MV-4-11 (cell line): ENCODE measurements around the gene ITGB7.

Source experiments
- DNase-seq: peaks from one replicate; lab custom pipeline; 2025; lab: John Stamatoyannopoulos, UW

Gene ITGB7

DNA sequence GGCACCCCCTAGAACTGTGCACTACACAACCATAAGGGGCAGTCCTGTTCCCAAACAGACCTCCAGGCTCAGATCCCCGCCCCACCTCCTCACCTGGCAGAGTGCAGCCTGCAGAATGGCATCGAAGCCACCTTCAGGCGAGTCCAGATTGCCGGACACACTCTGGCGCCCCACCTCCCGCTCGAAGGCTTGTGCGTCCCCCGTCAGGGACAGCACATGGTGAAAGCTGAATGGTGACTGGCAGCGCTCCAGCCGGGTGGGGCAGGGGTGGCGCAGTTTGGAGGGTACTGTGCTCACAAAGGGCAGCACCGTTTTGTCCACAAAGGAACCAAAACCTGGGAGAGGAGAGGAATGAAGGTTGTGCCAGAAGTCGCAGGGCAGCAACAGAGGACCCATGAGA lies 10.6 kb downstream of the ITGB7 start:
- no peak for DNase-seq

DNA sequence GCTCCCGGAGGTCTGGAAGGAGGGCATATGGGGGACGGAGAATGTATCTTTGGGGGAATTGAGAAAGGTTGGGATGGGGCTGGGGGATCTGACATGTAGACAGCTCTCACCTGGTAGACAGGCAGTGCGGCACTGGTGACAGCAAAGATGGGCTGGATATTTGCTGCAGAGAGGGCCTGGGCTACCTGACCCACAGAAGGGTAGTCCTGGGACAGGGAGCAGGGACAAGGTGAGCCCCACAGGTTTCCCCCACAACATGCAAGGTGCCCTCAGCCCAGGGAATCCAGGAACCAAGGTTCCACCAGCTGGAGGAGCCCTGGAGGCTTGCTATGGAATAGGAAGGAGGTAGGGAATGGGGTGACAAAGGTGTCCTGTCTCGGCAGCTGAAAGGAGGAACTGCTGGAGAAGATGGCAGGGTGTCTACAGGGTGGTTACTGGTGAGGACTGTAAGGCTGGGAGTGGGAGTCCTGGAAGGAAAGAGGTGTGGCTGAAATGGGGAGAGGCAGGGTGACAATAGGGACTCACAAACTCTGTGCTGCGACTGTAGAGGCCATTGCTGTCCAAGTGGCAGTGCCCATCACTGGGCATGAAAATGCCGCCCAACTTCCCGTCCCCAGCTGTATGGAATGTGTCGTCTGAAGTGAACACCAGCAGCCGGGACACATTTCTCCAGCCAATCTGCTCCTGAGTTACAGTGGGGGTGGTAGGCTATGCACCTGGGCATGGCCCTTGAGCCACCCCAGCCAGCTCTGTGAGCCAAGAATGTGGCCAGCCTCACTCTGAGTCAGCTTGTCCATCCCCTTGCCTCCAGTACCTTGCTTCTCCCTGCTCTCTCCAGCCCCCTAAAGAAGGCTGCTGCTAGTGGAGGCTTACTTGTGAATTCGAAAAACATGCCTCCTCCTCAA lies 11.3 kb downstream of the ITGB7 start:
- no peak for DNase-seq

DNA sequence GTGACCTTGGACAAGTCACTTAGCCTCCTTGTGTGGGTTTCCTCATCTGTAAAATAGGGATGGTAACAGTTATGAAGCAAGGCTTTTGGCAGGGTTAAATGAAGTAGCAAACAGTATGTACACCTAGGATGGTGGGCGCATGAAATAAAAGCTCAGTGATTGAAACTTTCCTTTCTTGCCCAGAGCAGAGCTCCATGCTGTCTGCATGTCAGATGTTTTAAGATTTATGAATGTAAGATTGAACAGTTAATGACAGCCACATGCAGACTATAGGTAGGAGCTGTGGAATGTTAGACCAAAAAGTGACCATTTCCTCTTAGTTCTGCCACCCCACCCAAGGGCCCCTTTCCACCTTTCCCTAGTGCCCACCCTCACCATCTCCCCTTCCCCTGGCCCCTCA lies 12.1 kb downstream of the ITGB7 start:
- DNase-seq, result no peak

DNA sequence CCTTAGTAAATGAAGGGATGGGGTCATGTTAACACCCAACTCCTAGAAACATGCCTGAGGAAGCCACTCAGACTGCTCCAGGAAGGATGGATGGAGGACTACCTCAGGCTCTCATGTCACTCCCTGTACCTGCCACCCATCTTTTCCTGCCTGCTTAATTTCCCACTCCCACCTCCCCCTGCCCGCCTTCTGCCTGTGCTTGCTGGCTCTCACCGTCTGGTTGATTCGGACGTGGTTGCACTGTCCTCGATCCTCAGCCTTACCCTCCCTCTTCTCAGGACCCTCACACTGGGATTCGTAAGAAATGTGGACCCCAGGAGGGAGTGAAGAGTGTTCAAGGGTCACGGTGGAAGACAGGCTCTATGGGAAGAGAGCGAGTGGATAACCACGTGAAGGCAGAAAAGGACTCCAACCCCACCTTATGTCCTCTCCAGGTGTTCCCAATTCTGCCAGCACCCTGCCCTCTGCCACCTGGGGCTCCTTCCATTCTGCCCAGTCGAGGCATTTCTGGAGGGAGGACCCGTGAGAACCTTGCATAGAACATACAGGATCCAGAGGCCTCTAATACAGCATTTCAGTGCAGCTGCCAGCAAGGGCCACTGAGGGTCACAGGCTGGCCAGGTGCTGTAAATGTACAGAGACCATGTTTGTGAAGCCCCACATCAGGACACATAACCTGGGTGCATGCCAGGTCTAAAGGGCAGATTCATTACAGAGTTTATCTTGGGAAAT lies 12.9 kb downstream of the ITGB7 start:
- DNase-seq, result no peak

DNA sequence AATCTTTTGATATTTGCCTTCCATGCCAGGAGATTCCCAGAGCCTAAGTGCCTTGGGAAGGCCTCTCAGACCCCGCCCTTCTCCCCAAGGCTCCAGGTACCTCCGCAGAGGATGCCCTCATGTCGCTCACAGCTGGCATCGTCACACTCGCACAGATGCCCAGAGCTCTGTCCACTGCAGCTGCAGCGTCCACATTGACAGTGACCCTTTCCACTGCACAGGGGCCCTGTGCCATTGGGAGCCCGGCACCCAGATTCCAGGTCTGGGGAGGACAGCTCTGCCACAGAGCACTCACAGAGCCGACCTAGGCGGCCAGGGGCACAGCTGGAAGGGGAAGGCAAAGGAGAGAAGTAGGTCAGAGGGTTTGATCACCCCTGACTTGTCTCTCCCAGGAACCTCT lies 14.0 kb downstream of the ITGB7 start:
- DNase-seq, result no peak

DNA sequence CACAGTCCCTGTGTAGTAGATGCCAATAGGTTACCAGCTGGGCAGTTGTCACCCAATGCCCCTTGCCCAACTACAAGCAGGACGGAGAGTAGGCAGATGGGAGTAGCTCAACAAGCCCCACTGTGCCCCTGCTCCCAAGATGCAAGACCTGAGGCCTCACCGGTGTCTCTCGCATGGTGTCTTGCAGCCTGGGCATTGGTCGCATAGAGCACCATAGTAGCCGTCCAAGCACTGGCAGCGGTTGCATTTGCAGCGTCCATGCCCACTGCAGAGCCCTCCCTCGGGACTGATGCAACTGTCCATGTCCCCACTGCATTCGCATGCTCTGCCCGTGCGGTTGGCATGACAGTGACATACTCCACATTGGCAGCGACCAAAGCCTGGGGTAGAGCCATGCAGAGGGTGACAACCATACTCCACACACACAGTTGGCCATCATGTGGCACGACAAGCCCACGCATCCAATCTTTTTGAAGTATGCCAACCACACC lies 14.5 kb downstream of the ITGB7 start:
- no peak for DNase-seq

DNA sequence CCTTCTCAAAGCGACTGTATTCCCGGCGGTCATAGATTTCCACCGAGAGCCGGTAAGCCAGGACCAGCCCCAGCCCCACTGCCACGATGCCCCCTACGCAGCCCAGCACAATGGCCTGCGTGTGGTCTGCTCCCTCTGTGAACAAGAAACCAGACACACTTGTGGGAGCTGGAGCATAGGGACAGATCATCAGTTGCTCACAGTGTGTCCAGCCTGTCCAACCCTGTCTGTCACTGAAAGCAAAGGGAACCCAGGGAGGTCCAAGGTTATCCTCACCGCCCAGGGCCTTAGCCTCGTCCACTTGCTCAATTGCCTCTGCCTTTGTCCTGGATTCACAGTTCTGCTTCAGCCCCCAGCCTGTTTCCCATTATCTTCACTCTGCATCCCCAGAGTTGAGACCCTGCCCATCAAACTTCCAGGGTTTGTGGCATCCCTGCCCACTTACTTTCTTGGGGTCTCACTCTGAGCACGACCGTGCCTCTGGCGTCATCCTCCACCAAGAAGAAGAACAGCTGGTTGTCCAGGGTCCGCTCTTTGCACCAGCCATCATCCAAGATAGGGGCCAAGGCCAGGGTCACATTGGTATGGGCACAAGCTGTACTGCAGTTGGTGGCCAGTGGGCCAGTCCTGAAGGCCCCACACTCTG lies 15.0 kb downstream of the ITGB7 start:
- DNase-seq, result no peak

DNA sequence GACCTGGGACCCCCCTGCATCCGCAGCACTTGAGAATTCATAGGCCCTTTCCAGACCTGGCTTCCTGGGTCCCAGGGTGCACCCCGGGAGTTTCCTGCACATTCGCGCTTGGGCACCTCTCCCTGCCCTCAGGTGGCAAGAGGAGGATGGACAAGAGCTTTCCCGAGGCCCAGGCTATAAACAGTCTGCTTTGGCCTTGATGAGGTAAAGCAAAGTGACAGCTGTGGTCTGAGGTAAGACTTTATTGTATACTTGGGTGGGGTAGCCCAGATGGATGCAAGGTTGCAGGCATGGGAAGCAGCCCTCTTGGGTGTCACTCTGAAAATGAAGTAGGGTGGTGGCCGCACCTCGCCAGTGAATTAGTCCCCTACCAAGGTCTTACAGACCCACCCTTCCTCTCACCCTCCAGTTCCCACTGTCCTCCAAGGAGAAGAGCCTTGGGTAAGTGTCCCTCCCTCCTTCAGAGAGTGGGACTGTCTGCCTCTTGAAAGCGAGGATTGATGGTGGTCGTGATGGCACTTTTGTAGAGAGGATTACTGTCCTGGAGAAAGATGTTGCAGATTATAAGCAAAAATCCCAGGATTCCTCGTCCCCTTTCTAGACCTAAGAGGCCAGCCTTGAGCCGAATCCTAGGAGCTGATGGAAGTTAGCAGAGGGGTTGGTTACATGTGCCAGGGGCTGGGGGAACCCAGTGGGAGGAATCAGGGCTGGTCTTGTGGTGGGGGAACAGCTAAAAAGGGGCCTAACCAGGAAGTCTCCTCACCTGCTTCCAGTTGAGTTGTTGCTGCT lies 15.8 kb downstream of the ITGB7 start:
- no peak for DNase-seq

DNA sequence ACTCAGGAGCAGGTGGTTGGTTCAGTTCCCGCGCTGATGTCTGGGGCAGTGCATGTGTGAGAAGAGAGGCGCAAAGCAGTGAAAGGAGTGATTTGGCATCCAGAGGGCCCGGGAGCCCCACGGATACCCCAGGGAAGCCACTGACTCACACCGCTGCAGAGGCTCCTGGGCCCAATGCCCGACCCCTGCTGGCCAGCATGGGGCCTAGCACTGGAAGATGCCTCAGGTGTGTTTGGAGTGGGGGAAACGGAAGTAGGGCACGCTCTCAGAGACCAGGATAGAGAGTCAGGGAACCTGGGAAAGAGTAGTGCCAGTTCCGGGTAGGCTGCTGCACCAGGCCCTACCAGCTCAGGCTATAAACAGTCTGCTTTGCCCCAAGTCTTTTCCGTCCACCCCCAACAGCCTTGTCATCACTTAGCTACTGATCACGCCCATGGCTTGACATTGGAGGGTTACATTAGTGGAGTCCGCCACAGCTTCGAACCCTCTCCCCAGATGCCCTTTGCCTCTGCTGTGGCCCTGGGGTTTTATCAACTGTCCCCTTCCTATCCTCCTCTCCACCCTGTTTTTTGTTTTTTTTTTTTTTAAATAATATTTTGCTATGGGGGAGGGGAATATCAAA lies 16.8 kb downstream of the ITGB7 start:
- DNase-seq, result no peak

DNA sequence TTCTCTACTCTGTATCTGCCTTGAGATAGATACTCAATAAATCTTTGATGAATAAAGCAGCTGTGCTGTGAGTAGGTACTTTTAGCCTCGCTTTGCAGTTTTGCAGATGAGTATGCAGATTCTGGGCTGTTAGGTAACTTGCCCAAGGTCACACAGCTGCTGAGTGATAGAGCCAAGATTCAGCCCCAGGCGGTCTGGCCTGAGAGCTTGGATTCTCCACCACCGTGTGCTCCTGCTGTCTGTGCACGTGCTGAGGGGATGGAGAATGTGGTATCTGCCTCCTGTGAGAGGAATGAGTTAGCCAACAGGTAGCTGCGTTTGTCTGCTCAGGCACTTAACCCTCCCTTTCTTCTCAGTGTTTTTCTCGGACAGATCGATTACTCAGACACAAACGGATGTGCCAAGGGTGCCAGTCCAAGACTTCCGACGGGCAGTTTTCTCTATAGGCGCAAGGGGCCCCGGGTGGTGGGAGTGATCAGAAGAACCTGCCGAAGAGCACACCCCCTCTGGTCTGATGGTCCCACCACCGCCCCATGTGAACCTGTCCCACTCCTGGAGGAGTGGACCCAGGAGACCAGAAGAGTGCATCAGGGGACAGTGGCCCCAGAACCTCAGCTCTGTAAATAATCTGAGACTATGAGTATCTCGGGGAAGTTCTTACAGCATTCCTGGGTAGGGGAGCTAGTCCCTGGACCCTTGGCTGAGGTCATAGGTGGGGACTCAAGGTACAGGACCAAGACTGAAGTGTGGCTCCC lies 19.7 kb downstream of the ITGB7 start:
- no peak for DNase-seq

DNA sequence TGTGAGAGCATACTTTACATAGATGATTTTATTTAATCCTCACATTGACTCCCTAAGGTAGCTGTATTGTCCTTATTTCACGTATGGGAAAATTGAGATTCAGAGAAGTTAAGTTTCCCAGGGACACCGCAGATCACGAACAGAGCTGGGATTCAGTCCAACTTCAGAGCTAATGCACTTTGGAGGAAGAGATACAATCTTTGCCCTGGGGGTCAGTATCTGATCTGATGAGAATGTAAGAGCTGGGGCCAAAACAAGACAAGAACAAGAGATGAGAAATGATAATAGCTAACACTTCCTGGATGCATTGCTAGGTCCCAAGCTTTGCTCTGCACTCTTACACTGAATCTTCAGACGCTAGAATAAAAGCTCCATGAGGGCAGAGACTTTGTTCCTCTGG lies 20.3 kb downstream of the ITGB7 start:
- no peak for DNase-seq

DNA sequence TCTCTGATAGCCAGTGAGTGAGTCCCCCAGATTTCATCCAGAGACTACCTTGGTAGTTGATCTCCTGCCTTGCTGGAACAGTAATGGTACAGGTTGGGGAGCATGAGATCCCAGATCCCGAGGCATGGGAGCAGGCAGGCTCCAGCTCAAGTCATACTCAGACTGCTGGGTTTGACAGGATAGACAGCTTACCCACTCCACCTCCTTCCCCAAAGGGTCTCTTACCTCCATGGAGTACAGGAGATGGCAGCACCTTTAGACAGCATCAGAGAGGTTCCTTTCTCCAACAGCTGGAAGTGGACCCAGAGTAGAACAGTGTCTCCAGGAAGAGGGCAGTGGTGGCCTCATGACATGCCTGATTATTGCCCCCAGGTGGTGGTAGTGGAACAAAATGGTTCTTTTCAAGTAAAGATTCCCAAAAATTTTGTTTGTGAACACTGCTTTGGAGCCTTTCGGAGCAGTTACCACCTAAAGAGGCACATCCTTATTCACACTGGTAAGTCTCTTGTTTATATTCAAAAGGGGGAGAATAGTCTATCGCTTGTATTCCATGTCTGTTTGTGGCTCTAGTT lies 21.4 kb downstream of the ITGB7 start:
- no peak for DNase-seq

DNA sequence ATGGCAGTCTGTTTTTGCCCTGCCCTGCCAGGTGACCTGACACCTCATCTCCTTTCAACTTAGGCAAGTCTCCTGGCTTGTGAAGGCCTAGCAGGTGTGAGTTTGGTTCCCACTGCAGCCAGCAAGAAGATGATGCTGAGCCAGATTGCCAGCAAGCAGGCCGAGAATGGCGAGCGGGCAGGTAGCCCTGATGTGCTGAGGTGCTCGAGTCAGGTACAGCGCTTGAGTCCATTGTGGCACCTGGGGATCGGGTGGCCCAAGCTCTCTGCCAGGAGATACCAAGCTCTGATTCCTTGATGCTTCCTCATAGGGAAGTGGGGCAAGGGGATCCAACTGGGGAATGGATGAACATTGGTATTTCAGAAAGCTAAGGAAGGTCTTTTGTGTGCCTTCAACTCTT lies 22.2 kb downstream of the ITGB7 start:
- no peak for DNase-seq

DNA sequence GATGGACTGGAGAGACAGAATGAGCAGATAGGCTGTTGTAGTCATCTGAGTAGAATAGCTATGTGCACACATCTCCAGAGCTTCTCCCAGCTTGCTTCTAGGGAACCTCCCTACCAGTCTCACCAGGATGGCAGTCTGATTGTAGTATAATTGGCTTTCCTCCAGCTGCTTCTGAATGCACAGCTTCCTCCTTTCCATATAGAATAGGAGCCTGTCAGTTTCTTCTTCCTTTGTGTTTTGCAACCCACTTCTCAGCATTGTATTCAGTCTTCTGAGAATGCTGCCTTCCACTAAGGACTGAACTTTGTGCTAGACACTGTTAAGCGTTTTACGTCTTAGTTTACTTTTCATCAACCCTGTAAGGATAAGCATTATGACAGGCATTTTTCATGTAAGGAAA lies 24.1 kb downstream of the ITGB7 start:
- peak; percentile 95 for DNase-seq

DNA sequence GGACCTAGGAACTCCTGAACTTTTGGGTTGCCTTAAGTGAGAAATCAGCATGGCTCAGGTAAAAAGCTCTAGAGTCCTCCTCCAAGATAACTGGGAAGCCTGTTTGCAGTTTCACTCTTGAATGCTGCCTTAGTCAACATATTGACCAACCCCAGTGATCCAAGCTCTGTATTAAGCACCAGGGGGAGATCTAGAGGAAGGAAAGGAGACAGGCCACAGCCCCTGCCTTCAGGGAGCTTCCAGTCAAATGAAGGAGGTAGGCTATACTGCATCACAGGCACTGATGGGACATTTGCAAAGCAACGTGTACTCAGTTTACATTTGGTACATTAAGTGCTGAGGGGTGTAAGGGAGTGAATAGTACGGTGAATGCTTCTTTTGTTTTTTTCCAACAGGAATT lies 25.1 kb downstream of the ITGB7 start:
- no peak for DNase-seq

DNA sequence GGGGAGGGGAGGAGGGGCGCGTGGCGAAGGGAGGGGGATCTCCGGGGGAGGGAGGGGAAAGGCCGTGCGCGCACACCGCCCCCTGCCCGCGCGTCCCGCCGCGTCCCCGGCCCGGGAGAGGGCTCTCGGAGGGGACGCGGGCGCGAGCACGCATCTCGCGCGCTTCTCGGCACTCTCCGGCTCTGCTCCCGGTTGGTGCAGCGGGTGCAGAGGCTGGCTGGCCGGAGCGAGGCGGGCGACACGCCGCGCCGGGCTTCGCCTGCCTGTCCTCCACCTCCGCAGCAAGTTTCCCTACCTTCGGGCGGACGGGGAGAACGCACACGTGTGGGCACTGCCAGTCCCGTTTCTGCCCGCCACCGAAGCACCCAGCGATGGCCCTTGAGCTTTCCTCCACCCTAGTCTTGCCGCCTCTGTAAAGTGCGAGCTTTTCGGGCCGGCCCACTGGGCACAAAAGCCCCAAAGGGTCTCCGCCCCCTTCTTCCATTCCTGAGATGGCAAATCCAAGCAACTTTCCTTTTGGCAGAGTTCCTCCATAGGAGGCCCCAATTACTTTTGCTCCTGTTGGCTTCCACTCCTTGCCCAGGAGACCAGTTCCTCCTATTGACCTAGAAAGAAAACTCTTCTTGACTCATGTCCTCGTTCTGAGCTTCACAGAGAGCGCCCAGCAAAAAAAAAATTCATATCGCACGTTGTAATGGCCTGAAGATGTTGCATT lies 26.0 kb downstream of the ITGB7 start:
- DNase-seq, result peak; percentile 23

DNA sequence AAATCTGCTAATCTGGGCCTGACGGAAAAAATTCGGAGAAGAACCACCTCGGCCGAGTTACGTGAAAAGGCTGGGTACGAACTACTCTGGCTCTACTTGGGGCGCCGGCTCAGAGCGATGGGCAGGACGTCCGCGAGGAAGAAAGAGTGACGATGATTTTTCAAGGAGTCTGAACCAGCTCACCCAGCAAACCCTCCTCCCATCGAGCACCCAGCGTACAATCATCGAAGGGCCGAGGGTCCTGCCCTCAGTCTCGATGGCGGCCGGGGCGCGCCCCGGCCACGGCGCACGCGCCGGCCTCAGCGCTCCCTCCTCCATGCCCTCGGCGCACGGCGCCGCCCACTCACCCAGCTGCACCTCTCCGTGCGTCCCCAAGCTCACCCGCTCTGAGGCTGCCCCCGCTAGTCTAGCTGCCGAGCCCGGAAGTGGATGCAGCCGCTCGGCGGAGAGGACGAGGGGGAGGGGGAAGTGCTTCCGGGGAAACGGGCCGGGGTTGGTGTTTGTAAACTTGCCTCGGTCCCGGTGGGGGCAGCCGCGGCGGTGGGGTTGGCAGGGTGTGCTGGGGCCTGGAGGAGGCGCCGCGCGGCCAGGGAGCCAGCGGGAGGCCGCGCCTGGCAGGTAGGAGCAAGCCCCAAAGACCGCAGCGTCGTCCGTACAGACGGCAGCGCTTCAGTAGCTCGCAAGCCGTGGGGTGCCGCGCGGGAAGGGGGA lies 26.7 kb downstream of the ITGB7 start, which contains the start of the genes CSAD and ZNF740:
CSAD (minus strand) TSS at position 706 of the 711 bp plus-strand sequence. CDS start 7,455 bp downstream, outside the sequence.
ZNF740 (plus strand) TSS at position 503 of the 711 bp plus-strand sequence. CDS start 1,262 bp downstream, outside the sequence.
- peak; percentile 95 for DNase-seq

DNA sequence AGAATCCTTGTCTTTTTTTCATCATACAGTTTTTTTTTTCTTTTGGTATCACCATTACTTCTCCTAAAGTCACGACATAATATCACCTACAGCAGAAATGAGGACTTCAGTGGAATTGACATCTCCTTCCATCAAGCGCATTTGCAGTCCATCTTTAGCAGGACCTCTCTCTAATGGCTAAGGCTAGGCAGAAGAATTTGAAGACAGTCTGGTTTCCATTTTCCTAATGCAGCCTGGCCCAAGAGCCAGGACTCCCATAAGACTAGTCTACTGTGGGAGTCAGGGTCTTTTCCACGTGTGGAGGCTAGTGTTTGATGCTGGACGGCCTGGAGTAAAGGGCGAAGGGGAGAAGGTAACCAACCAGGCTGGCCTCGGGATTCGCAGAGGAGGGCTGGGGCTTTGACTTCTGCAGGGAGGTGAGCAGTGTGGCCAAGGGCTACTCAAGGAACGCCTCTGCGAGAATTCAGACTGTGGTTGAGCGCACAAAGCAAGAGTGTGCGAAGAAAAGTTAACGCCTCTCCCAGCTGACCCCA lies 27.3 kb downstream of the ITGB7 start:
- DNase-seq, result no peak
